Measurements from ENCODE around the gene VRK3.
A peak's percentile ranks its signal among the peaks of the same experiment; 100 is the strongest.
"Not testable (repeated sequence)": the region's sequence is repeated elsewhere in the genome, so short reads cannot be mapped to it uniquely, and the experiment has no call there.

The VRK3 gene, protein sequence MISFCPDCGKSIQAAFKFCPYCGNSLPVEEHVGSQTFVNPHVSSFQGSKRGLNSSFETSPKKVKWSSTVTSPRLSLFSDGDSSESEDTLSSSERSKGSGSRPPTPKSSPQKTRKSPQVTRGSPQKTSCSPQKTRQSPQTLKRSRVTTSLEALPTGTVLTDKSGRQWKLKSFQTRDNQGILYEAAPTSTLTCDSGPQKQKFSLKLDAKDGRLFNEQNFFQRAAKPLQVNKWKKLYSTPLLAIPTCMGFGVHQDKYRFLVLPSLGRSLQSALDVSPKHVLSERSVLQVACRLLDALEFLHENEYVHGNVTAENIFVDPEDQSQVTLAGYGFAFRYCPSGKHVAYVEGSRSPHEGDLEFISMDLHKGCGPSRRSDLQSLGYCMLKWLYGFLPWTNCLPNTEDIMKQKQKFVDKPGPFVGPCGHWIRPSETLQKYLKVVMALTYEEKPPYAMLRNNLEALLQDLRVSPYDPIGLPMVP

DNA sequence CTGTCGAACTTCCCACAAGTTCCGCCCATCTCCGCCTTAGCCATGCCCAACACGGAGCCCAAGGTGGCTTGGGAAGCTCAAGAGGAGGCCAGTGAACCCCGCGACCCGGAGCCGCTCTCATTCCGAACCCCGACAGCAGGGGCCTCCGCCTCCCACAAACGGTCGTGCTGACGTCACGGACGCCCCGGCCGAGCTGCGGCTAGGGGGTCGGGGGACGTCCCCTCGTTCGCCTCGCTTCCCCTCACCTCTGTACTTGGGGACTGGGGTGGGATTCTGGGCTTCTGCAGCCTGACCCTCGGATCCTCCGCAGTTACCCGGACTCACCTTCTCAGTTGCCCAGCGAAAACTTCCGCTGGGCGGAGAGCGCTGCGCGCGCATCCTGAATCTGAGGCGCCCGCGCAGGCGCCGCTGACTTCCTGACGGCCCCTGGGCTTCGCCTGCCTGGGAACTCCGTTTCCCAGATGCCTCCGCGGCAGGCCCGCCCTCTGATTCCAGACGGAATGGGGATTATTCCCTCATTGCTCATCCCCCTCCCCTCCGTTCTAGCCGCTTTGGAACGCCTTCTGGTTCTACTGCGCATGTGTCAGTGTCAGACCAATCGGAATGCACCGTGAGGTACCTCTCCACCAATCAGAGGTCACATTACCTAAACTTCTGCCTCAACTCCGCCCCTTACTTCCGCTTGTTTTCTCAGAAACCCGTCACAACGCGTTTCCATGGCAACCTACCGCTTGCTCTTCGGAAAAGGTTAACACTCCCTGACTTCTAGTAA is at the start of gene VRK3:
Gene VRK3, minus strand, starts transcription at position 351 of the 772 bp plus-strand sequence. CDS start 9,210 bp downstream, outside the sequence.
- peak; percentile 93 to 98 for DNase-seq

DNA sequence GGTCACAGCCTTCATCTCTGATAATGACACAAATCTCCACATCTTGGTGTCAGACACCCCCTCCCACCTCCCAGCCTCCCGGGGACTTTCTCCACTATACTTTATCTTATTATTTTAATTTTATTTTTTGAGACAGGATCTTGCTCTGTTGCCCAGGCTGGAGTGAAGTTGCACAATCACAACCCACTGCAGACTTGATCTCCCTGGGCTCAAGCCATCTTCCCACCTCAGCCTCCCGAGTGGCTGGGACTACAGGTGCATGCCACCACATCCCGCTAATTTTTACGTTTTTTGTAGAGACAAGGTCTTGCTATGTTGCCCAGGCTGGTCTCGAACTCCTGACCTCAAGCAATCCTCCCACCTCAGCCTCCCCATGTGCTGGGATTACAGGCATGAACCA is 43.2 kb upstream of the VRK3 start:
- DNase-seq = not testable (repeated sequence)

DNA sequence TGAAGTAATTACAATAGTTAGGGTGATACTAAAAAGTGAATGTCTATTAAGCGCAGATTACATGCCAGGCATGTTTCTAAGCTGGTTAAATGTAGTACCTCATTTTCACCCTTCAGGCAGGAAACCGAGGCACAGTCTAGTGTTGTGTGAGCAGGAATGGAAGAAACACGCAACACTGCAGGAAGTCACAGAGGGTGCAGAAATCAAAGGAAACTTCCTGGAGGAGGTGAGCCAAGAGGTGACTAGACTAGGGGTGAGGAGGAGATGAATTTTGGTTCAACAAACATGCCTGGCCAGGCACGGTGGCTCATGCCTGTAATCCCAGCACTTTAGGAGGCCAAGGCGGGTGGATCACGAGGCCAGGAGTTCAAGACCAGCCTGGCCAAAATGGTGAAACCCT is 42.4 kb upstream of the VRK3 start:
- no peak for DNase-seq

DNA sequence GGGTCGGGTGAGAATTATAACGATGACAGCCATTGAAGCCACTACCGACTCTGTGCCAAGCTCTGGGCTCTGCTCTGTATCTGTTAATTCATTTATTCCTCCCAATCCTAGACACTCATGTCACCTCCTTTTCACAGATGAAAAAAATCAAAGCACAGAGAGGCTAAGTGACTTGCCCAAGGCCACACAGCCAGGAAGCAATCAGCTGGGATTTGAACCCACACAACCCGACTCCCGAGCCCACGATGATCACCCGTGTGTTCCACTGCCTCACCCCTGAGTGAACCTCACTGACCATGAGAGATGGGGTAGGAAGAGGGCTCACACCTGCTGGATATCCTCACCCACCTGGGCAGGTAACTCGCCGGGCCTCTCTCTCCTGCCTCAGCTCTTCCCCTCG is 40.8 kb upstream of the VRK3 start:
- DNase-seq = no peak

DNA sequence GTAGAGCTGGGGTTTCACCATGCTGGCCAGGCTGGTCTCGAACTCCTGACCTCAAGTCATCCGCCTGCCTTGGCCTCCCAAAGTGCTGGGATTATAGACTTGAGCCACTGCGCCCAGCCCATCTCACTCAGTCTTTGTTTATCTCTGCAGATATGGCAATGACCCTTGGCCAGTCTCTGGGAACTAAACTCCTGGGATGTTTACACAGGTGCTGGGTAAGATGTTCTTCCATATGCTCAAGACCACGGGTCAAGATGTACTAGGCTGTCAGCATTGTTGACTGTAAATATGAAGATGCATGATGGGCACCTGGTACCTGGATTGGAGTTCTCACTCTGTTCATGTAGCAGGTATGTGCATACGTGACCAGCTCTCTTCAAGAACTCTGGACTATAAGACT is 36.5 kb upstream of the VRK3 start:
- no peak for DNase-seq

DNA sequence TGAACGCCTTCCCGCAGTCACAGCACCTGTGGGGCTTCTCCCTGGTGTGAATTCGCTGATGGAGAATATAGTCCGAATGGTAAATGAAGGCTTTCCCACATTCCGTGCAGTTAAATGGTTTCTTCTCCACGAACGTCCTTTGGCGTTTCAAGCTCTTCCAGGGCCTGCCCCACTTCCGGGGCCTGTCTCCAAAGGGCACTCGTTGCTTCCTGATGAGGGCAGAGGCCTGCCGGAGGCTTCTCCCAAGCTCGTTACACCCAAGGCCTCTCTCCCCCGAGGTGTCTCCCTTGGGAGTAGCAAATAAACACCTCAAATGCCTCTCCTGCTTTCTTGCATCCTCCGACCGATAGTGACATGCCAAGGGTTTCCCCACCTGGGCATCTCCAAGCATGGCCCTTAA is 34.9 kb upstream of the VRK3 start:
- no peak for DNase-seq

DNA sequence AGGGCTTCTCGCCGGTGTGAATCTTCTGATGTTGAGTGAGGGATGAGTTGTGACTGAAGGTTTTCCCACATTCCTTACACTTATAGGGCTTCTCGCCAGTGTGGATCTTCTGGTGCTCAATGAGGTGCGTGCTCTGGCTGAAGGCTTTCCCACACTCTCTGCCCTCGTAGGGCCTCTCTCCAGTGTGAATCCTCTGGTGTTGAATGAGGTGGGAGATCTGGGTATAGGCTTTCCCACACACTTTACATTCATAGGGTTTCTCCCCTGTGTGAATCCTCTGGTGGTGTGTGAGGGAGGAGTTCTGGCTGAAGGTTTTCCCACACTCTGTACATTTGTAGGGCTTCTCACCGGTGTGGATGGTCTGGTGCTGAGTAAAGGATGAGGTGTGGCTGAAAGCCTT is 33.9 kb upstream of the VRK3 start:
- DNase-seq = no peak

DNA sequence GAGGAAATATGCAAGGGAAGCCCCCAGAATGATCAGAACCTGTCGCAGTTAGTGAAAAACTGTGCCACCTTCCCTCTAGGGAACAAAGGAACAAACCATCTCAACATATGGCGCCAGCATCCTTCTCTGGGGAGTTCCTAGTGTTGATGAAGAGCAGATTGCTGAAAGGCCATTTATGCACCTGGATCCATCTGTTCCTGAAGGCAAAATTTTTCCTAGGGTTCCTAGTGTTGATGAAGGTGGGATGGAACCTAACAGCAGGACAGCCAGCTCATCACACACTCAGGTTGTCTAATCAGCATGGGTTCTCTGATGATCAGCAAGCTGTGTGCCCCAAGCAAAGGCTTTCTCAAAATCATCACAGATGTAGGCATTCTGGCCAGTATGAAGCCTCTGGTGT is 33.3 kb upstream of the VRK3 start:
- DNase-seq = no peak

DNA sequence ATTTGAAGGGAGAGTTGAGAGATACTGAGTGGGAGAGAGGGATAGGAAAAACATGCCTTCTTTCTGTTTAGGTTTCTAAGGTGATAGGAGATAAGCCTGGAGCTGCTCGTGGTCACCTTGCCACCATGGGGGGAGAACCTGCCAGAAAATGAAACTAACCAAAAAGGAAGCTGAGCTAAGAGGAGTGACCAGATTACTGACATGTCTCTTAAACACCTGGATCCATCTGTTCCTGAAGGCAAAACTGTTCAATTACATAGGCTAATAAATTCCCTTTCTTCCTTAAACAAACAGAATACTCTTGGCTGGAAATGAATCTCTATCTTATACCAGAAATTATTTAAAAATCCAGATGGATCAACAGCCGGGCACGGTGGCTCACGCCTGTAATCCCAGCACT is 27.9 kb upstream of the VRK3 start:
- no peak for DNase-seq

DNA sequence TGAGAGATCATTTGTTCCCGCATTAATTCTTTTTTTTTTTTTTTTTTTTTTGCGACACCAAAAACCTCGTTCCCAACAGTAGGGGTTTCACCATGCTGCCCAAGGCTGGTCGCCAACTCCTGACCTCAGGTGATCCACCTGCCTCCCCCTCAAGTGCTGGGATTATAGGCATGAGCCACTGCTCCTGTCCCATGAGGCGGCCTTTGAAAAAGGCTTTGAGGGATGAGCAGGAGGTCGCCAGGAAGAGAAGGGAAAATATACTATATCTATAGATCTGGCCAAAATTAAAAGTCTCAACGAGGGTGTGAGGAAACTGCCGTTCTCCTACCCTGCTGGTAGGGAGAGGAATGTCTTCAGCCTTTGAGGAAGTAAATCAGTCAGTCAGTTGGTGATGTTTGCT is 26.8 kb upstream of the VRK3 start:
- no peak for DNase-seq

DNA sequence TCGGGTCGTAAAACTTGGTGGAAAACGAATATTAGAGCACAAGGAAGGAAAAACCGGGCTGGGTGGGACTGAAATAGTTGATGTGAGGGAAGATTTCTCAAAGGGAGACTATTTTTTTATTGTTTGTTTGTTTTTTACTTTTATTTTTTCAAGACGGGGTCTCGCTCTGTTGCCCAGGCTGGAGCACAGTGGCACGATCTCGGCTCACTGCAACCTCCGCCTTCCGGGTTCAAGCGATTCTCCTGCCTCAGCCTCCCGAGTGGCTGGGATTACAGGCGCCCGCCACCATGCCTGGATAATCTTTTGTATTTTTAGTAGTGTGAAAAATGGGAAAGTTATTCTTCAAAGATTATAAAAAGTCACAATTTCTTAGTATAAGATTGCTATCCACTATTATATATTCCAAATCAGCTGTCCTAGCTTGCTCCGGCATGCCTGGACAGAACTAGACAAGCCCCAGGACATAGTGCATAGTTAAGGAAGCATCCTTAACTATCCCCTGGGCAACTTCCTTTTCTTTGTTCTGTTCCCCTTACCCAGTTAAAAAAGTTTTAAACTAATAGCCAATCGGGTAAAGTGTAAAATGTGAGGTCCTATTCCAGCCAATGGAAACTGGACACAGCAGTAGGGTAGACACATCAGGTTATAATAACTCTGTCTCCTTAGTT is 26.2 kb upstream of the VRK3 start:
- not testable (repeated sequence) for DNase-seq

DNA sequence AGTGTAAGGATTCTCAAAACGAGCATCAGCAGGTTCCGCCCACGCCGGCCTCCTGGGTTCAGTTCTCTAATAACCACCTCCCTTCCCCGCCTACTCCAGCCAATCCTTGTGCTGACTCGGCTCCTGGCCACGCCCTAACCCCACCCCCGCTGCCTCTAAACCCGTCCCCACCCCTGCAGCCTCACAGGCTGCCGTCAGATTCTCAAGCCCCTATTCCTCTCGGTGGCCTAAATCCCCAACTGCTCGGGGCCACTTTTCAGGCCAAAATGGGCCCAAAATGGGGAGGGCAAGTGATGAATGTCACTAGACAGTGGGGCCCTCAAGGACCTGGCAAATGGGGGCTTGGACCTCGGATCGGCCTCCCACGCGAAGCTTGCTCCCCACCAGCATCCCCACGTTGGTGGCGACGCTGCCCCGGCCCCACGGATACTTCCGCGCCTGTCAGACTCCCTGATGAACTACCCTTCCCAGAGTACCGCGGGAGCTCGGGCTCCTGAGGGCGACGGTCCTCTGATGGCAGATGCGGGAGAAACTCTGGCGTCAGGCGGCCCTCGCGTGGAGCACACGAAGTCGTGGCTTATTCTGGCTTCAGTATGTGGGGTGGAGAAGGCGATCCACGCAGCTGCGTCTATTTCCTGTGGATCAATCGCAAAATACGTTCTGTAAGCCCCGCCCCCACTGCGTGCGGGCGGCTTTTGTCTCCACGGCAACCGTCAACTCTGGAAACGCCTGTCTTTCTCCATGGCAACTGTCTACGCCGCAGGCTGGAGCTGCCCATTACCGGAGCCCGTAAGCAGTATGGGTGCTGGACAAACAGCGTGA is 25.4 kb upstream of the VRK3 start:
- DNase-seq = no peak

DNA sequence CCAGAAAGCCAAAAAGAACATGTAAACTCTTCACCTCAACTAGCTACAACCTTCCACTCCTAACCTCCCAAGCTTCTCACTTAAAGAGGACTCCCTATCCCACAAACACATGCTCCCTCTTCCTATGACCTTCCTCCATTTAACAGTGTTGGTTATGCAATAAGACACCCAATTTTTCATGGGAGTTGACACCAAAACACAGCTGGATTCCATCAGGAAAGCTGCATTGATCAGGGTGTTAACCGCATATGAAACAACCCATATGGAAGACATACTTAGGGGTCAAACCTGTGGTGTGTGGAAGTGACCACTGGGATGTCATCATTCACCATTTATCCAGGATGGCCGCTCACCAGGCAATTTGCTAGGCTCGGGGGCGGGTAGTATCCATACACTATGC is 22.5 kb upstream of the VRK3 start:
- DNase-seq = no peak

DNA sequence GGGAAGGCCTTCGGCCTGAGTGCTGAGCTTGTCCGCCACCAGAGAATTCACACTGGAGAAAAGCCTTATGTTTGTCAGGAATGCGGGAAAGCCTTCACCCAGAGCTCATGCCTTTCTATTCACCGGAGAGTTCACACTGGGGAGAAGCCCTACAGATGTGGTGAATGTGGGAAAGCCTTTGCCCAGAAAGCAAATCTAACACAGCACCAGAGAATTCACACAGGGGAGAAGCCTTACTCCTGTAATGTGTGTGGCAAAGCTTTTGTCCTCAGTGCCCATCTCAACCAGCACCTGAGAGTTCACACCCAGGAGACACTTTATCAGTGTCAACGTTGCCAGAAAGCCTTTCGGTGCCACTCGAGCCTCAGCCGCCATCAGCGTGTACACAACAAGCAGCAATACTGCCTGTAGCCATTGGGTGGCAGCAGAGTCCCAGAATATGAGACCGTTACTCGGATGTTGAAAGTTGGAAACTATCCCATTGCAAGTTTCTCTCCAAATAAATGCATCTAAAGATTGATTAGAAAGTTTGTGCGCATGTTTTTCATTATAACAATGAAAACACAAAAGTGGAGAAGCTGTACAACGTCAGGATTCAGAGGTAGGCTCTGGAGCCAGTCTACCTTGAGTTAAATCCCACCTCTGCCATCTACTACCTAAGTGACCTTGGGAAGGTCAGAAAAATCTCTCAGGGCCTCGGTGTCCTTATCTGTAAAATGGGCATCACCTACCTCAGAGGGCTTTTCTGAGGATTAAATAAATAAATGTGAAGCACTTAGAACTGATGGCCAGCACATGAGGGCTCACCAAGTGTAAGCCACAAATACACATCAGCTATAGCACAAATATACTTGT is 21.7 kb upstream of the VRK3 start:
- no peak for DNase-seq

DNA sequence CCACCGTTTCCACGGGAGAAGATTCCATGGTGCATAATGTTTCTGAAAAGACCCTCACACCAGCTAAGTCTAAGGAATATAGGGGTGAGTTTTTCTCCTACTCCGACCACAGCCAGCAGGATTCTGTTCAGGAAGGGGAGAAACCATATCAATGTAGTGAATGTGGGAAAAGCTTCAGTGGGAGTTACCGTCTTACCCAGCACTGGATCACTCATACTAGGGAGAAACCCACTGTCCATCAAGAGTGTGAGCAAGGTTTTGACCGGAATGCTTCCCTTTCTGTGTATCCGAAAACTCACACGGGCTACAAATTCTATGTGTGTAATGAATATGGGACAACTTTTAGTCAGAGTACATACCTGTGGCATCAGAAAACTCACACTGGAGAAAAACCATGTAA is 19.8 kb upstream of the VRK3 start:
- DNase-seq = no peak

DNA sequence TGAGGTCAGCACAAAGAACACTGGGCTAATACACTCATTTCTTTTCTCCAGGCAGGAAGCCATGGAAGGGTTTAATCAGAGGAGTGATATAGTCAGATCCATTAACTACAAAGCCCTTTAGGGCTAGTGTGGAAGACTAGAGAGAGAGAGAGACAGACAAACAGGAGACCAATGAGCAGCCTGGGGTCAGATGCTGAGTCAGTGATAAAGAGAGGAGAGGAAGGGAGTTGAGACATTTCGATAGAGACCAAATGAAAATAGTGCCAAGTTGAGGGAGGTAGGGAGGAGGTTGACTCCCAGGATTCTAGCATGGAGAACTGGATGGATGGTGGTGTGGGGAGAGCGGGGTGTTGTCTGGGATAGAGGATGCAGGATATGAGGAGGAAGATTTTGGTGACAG is 18.8 kb upstream of the VRK3 start:
- DNase-seq = no peak

DNA sequence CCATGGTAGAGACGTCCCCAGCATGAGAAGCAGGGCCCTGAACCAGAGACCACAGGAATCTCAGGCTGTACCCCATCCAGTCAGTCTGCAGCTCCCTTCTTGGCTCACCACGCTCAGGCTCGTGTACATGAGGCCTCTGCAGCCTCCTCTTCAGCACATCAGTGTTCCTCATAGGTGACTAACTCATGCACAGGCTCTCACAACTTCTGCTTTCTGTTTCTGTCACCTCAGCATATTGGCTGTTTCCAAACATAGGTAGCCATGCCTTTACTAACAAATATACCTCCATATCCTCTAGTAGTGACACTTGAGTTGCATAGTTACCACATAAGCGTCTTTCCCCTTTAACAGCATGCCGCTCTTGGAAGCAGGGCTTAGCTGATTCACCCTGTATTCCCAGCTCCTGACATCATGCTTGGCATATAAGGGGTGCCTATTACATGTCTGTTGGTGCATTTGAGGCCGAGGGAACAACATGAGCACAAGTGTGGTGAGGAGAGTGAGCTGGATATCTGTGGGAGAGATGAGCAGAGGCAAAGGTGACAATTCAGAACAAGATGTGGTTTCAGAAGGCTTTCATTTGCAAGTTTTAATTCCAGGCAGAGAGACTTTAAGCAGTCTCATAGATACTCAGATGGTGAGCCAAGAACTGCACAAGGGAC is 17.3 kb upstream of the VRK3 start:
- DNase-seq = no peak

DNA sequence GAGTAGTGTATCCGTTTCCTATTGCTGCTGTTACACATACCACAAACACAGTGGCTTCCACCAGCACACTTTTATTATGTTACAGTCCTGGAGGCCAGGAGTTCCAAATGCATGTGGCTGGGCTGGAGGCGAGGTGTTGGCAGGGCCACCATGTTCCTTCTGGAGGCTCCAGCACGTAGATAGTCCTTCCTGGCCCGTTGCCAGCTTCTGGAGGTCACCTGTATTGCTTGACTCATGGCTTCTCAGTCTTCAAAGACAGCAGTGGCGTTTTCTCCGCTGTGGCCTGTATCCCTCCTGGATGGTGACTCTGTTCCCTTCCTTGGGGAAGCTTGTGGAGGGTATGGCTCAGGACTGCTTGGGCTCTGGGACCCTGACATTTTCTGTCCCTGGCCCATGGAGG is 15.8 kb upstream of the VRK3 start:
- no peak for DNase-seq

DNA sequence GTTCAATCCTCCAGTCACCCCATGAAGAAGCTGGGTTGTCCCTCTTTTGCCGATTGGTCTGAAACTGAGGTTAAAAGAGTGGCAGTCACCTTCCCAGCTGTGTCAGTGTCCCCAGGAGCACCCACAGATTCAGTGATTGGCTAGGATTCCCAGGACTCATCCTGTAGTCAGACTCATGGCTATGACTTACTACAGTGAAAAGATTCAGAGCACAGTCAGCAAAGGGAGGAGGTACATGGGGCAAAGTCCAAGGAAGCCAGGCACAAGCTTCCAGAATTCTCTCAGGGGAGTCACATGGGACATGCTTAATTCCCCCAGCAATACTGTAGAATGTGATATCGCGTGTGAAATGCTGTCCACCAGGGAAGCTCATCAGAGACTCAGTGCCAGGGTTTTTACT is 14.8 kb upstream of the VRK3 start:
- DNase-seq = no peak

DNA sequence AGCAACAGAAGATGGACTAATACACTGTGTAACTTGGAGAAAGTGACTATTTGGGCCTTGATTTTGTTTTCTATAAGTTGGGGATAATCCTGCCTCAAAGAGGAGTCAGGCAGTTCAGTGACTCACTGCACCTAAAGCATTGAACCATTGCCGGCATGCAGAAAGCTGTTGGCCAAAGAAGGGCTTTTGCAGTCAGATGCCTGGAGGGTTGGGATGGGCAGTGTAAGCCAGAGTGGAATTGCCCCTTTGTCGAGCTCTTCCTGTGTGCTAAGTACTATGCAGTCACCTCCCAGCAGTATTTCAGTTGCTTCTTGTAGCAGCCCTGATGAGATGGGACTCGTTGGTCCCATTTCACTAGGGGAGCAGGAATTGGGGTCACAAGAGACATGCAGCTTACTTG is 11.7 kb upstream of the VRK3 start:
- DNase-seq = no peak

DNA sequence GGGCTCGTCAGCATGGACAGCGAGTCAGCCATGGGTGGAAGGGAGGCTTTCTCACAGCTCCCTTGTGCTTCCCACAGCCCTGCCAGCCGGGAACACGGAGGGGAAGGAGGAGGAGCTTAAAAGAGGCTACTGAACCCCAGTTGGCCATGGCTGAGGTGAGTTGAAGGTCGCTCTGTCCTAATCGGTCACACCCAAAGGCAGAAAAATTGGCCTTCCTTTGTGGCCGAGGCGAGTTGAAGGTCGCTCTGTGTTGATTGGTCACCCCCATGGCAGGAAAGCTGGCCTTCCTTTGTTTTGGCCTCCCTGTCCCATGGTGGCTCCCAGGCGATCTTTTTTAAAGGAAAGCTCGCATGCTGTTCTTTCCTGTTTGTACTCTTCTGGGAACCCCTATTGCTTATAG is 5.8 kb upstream of the VRK3 start:
- no peak for DNase-seq

All from SW 1271 (cell line).